HFFc6 (cell line): ENCODE measurements around the gene GPR176. TPM values are rescaled to one million over a fixed set of nuclear protein-coding genes. Genes with fewer than 3 reads are reported as not detected.

Source experiments
- DNase-seq: peaks from one replicate; pipeline ENCODE4 v3.0.0-alpha.2; 2018
- H3K27ac Mint-ChIP-seq: 2 replicates; pipeline ENCODE4 v1.8.0; 2020; ENCODE audit warnings: mild to moderate bottlenecking, mixed read lengths
- H3K27me3 Mint-ChIP-seq: 2 replicates; pipeline ENCODE4 v1.8.0; 2021; ENCODE audit warnings: mild to moderate bottlenecking, moderate library complexity, mixed read lengths; ENCODE audit not compliant: insufficient read depth
- H3K36me3 Mint-ChIP-seq: 2 replicates; pipeline ENCODE4 v1.8.0; 2021; ENCODE audit warnings: low read depth, mixed read lengths
- H3K4me1 Mint-ChIP-seq: 2 replicates; pipeline ENCODE4 v1.8.0; 2020; ENCODE audit warnings: low read depth, mixed read lengths
- H3K4me3 Mint-ChIP-seq: 2 replicates; pipeline ENCODE4 v1.8.0; 2020; ENCODE audit warnings: mild to moderate bottlenecking, moderate library complexity, mixed read lengths
- H3K9me3 Mint-ChIP-seq: 2 replicates; pipeline ENCODE4 v1.8.0; 2020; ENCODE audit warnings: mild to moderate bottlenecking, mixed read lengths
- CTCF ChIP-seq: fragments of 200-600 bp; sonication (generic); IDR thresholded peaks from 2 replicates; pipeline ENCODE4 v1.5.0; 2021; ENCODE audit warnings: antibody characterized with exemption, mild to moderate bottlenecking
- total RNA-seq, 6 experiments: library from RNA; stranded (reverse); fragmentation: NEBNext Ultra II Directional; extraction: Animal tissue kit (Norgen Biotek cat#: 25700); gene quantifications; 2 replicates in 1 of 6; 3 replicates in 5 of 6; pipeline ENCODE4 v1.2.3, GENCODE V29; 2021

GPR176 gene
- total RNA-seq, 6 experiments from 2014 or later, result 151 to 193 (median 169) TPM

- Mint-ChIP-seq H3K4me3 (no peak overlapping the region), H3K4me1 (peaks cover 23% of the 10 kb centered on the region), H3K36me3 (peaks cover 7% of the 10 kb centered on the region), H3K9me3 (no peaks in the 10 kb centered on the region), H3K27me3 (peaks cover 3% of the 10 kb centered on the region; the same call in 1 of the 2 replicates), H3K27ac (no peak overlapping the region)
- no peak for DNase-seq
- no peak for TF ChIP-seq CTCF
These were observed 38.3 kb downstream of the GPR176 start for GRCh38 chr15:39881790-39882189.

- no peak for TF ChIP-seq CTCF
- H3K36me3 Mint-ChIP-seq, result peaks cover 7% of the 10 kb centered on the region
- no peak overlapping the region for H3K27ac Mint-ChIP-seq
- no peaks in the 10 kb centered on the region for H3K9me3 Mint-ChIP-seq
- H3K27me3 Mint-ChIP-seq, result peaks cover 3% of the 10 kb centered on the region; the same call in 1 of the 2 replicates
- no peak overlapping the region for H3K4me3 Mint-ChIP-seq
- peaks cover 17% of the 10 kb centered on the region for H3K4me1 Mint-ChIP-seq
- DNase-seq, result no peak
These were observed 39.2 kb downstream of the GPR176 start for GRCh38 chr15:39880718-39881387.

GRCh38 chr15:39878406-39878785 lies 41.7 kb downstream of the GPR176 start:
- Mint-ChIP-seq H3K27me3 (peaks cover 3% of the 10 kb centered on the region; the same call in 1 of the 2 replicates), H3K4me3 (no peak overlapping the region), H3K4me1 (peaks cover 17% of the 10 kb centered on the region), H3K27ac (no peak overlapping the region), H3K36me3 (peaks cover 18% of the 10 kb centered on the region), H3K9me3 (no peaks in the 10 kb centered on the region)
- no peak for TF ChIP-seq CTCF
- no peak for DNase-seq

- peak; percentile 77 for TF ChIP-seq CTCF
- H3K27ac Mint-ChIP-seq, result no peak overlapping the region
- peaks cover 4% of the 10 kb centered on the region for H3K27me3 Mint-ChIP-seq
- DNase-seq, result peak; percentile 31
- peaks cover 51% of the 10 kb centered on the region for H3K4me1 Mint-ChIP-seq
- H3K9me3 Mint-ChIP-seq, result no peaks in the 10 kb centered on the region
- H3K36me3 Mint-ChIP-seq, result peaks cover 34% of the 10 kb centered on the region
- H3K4me3 Mint-ChIP-seq, result no peak overlapping the region
These were observed 45.0 kb downstream of the GPR176 start for GRCh38 chr15:39874890-39875549.

GRCh38 chr15:39873978-39874377 lies 46.1 kb downstream of the GPR176 start:
- DNase-seq, result no peak
- no peaks in the 10 kb centered on the region for H3K9me3 Mint-ChIP-seq
- no peak overlapping the region for H3K27ac Mint-ChIP-seq
- peaks cover 34% of the 10 kb centered on the region for H3K36me3 Mint-ChIP-seq
- peaks cover 58% of the 10 kb centered on the region for H3K4me1 Mint-ChIP-seq
- no peak overlapping the region for H3K4me3 Mint-ChIP-seq
- peaks cover 6% of the 10 kb centered on the region for H3K27me3 Mint-ChIP-seq
- TF ChIP-seq CTCF, result no peak
